Inferior parietal cortex (tissue), 1 donor: ENCODE results near the gene CNPPD1.

Experiments used
- DNase-seq: peaks from one replicate; pipeline ENCODE4 v3.0.0-alpha.2; 2016; ENCODE audit errors: extremely low spot score

The CNPPD1 gene

GRCh38 chr2:219176818-219177551 lies at the start of gene CNPPD1:
CNPPD1 (minus strand) TSS chr2:219176925; CDS start chr2:219176828, 97 bp downstream.
- DNase-seq = peak; percentile 84

DNA sequence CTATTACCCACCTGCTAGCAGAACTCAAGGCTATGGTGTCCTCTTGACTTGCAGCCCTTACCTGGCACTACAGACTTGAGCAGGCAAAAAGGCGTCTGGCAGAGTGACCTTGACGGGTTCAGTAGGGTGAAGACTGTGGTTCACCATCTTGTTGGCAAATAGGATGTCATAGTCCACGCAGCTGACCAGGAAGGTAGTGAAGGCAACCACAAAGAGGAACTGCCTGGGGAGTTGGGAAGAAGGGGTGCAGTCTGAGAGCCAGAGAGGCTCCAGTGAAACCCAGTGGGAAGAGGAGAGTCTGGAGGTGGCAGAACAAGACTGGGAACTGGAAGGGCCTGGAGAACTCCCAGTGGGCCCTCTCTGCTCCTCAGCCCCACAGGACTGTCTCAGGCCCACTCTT lies 48.6 kb upstream of the CNPPD1 start:
- no peak for DNase-seq

DNA sequence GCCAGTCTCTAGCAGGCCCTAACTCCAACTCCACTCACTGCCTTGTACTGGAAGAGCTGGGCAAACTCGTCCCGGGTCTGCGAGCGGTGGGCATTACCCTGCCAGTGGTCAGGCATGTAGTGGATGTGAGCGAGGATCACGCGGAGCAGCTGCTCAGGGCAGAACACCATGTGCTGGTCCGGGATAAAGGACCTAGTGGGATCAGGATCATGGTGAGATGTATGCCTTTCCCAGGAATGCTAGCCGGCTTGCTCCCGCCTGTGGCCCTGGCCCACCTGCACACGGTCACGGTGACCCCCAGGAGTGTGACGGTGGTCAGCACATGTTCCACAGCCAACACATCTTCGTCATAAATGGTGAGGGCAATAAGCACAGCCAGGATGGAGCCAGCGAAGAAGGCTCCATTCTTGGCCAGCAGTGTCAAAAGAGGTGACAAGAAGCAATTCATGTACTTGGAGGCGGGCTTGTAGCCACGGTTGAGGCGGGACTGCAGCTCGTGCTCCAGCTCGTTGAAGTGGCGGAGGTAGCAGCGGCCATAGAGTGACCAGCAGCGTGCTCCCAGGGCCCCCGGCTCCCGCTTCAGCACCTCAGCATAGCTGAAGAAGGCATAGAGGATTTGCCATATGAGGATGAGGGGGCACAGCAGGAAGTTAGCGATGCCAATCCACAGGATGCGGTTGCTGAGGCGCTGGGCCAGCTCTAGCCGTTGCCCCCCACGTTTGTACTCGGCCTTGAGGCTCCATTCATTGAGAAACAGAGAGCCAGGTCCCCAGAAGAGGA lies 47.3 kb upstream of the CNPPD1 start:
- DNase-seq = no peak

DNA sequence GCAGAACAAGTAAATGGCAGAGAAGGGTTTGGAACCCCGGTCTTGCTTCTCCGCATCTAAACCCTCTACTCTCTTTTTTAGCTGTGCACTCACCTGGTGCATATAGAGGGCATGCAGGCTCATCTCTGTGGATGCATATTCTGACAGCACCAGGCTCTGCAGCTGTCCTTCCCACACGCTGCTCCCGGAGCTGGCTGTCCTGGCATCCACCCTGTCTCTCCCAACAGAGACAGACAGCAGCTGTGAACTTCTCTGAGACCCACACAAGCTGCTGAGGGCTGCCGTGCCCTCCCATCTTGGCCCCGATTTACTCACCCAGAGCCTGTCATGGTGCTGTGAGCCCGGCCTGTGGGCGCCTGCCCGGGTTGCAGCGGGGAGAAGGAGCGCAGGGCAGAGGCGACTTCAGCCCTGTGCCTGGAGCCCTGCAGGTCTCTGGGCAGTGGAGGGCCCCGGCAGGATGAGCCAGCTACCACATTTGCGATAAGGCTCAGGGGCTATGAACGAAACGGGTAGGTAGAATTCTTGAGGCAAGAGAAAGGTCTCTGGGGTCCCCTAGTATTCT lies 45.3 kb upstream of the CNPPD1 start:
- no peak for DNase-seq

DNA sequence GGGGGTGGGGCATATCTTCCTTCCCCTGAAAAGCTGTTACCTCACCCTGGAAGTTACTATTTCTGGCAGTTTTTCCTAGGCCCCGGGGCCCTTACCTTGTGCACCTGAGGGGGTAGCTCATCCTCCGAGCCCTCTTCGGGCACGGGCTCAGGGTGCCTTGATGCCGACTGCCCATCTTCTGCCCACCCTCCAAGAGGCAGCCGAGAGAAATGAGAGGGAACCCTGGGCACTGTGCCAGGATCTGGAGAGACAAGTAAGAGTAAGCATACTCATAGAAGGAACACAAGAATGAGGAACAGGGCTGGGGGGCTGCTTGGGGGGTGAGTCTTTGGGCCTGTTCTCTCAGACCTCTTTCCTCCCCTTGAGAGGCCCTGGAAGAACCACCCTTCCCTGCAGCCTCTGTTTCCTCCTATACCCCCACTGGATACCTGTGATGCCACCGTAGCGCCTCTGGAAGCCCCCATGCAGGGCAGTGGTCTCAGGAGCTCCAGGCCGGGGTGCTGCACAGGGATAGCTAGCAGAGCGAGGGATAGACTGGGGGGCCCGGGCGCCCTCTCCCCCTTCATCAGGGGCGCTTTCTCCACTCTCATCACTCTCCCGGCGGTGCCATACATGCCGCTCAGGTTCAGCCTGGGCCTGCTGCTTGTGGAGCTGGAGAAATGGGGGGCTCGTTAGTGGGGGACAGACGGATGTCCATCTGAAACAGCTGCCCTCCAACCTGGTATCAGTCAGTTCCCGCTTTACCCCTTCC lies 44.1 kb upstream of the CNPPD1 start:
- no peak for DNase-seq

GRCh38 chr2:219219784-219220532 lies 43.2 kb upstream of the CNPPD1 start:
- DNase-seq = no peak

DNA sequence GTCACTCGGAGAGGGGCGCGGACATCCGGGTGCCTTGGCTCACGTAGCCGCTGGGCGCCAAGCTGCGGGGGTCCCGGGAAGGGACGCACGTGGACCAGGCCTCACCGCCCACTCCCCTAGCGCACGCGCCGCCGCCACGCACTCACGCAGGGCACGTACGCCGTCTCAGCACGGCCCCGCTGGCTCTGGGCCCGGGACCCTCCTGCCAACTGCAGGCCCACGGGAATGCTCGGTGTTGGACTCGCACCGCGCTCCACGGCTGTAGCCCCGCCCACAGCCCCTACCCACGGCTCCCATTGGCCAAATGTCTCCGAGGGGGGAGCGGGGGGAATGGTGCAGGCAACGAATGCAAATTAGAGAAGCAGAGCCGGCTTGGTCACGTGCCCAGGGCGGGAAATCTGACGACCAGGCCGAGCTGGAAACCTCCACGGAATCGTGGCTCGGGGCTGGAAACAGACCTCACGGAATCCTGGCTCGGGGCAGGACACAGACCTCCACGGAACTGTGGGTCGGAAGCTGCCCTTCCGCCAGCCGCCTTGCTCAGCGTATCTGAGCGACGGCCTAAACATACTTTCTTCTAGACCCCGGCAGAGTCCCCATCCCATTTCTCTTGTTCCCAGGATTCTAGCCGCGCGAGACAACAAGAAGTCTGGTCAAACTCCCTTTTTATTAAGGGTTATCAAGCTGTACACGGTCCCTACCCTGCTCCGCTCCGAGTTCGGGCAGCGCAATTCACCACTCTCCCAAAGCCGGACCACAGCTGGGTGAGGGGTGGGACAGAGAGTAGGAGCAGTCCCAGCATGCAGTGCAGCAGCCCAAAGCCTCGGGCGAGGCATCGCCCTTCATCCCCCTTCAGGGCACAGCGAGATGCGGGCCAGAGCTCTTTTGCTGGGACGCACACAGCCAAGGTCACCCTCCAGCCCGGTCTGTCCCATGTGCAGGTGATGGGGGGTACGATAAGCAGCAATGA lies 42.3 kb upstream of the CNPPD1 start, which contains the start of gene ABCB6:
TSS of gene ABCB6 (minus strand) at position 227 of the 970 bp plus-strand sequence. CDS start 285 bp downstream, outside the sequence.
- DNase-seq = peak; percentile 92

DNA sequence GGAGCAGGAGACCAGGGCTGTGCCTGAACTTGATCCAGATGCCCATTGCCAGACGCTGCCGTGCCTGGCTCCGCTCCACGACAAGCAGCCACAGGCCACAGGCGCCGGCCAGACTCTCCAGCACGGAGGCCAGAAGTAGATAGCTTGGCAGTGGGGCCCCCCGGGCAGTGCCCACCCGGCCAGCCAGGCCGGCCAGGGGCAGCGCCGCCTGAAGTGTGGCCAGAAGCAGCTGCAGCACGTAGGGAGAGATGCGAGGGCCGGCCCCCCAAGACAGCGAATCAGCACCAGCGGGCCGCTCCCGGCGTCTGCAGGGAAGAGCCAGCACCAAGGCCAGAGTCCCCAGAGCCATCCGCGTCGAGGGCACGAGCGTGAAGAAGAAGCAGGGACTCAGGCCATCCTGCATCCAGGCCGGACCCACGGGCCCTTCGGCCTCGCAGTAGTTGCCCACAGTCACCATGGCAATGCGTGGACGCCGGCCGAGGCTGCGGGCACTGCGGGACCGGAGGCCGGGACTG lies 41.5 kb upstream of the CNPPD1 start:
- peak; percentile 48 for DNase-seq

DNA sequence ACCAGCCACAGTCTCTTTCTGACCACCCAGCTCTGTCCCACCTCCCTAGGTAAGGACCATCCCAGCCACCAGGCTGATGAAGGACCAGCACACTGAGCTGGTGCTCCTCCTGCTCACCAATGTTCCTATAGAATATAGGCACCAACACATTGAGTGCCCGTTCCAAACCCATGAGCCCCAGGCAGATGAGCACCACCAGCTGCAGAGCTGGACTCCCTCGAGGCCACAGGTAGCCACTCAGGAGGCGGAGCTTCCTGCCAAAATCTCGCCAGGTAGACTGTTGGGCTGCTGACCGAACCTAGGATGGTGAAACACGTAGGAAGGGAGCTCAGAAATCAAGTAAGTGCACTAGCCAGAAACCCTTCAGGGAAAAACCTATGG lies 39.8 kb upstream of the CNPPD1 start:
- DNase-seq = no peak

DNA sequence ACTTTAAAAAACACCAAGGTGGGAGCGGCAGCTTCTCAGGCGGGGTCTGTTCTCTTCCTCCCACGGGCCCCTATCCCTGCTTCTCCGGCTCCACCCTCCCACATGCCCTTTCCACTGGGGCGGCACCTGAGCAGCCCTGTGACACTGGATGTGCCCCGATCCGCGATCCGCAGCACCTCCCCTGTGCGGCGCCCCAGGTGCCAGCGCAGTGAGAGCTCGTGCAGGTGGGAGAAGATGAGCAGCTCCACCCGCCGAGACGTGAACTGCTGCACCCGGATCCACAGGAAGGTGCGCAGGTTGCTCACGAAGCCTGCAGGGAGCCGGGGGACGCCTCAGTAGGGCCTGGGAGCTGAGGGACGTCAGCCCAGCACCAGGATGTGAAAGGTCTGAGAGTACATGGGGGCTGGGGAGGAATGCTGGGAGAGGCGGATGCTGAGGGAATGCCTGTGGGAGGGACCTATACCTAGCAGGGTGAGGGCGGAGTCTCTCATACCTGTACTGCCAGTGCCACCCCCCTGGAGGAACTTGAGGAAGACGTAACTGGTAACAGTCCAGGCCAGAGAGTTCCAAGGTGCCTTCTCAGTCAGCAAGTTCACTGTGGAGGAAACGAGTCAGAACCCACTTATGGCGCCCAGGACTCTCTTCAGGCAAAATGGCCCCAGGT lies 39.3 kb upstream of the CNPPD1 start:
- DNase-seq = no peak

DNA sequence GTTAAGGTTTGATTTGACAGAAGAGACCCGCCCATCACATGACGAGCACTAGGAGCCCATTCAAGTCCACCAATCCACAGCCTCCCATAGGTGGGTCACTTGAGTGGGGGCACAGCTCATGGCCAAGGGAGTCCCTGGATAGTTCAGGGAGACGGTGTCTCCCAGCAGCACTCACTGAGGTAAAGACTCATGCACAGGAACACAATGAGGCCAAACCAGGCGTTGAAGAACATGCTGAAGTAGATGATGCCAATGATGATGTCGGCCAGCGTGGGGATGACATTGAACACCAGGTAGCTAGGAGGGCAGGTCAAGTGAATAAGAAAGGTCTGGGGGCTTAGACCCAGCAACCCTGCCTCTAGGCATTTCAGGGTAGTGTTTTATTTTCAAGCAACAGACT lies 38.1 kb upstream of the CNPPD1 start:
- DNase-seq = no peak

DNA sequence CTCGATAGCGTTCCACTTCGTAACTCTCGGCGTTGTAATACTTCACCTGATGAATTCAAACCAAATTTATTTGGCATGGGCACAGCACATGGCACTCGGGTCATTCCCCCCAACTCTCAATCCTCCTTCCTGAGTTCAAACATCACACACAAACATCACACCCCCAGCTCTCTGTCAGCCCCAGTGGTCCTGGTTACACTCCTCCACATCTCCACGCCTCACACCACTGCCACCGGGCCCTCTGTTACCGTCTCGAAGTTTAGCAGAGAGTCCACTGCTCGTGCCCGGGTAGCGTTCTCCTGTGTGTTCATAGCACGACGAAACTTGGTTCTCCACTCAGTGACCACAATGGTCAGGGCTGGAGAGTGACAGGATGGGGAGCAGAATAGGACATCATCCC lies 37.4 kb upstream of the CNPPD1 start:
- no peak for DNase-seq

GRCh38 chr2:219213486-219214071 lies 36.9 kb upstream of the CNPPD1 start:
- DNase-seq = no peak

DNA sequence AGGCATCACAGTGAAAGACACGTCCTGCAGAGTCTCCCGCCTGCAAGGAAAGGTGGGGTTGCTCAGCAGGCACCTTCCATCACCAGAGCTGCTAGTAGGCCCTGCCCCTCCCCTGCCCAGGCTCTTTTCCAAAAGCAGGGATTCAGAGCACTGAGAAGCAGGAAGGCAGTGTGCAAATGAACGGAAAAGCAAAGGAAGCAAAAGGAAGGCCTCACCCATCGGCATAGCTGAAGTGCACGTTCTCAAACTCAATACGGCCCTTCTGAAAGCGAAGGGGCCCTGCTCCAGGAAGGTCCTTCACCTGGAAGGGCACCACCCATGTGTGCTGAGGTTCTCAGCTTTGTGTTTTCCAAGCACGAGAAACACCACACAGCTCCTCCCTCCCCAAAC lies 36.3 kb upstream of the CNPPD1 start:
- DNase-seq = no peak

GRCh38 chr2:219210886-219211362 lies 34.2 kb upstream of the CNPPD1 start:
- DNase-seq = no peak

DNA sequence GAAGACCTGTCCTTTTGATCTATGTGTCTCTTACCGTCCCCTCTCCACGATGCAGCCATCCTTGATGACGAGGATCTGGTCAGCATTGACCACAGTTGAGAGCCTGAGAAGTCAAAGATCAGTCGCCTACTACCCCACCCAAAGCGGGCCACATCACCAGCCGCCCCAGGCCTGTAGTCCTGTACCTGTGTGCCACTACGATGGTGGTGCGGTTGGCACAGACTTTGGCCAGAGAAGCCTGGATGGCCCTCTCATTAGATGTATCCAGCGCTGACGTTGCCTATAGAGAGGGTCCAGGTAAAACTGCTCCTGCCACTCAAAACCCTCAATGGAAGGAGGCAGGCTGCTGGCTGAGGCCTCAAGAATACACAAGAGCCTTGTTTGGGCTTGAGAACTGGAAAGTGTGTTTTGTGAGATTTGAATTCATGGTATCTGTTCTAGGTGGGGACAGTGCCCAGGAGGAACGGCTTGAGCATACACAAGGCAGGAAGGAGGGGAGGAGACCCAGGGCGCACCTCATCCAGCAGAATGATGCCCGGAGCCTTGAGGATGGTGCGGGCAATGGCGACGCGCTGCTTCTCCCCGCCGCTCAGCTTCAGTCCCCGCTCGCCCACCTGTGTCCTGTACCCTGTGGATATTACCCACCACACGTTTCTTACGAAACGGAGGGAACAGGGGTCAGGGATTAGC lies 33.6 kb upstream of the CNPPD1 start:
- no peak for DNase-seq

DNA sequence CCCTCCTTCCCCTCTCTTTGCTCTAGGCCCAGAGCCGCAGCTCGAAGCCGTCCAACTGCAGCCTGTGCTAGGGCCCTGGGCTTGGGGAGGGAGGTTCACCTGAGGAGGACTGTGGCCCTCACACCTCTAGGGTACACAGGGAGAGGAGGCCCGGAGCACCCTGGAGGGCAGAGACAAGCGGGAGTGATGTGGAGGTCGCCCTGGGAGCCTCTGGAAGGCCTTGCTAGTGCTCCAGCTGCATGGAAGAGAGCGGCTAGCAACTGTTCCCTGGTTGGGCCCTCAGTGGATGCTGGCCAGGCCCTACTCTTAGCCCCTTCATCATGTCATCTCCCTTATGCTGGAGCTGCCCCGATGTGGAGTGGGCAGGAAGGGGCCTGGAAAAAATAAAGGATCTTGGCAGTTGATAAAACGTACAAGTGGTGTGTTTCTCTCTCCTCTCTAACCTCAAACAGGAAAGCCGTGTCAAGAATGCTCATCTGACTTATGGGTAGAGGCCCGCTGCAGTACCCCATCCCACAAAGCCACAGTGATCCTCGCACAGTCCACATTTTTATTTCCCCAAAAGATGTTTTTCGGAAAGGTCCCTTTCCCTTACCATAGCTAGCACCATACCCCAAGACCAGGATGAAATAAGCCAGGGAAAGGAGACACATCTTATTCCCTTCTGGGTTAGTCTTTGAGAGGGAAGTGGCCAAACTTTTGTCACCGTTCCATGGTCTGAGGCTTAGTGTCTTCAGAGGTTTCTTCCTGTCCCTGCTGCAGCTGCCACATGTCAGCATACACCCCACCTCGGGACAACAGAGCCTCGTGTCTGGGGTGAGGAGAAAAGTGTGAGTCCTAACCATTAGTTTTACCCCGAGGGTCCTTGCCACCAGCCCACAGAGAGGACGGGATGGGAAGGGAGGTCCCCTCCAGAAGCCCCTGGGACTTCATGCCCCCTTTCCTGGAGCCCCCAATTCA lies 32.8 kb upstream of the CNPPD1 start:
- no peak for DNase-seq
